NCI-H446 (cell line): ENCODE results near the gene ZFP64.
A peak's percentile ranks its signal among the peaks of the same experiment; 100 is the strongest.
"Not testable (repeated sequence)": the region's sequence is repeated elsewhere in the genome, so short reads cannot be mapped to it uniquely, and the experiment has no call there.

Experiments
- DNase-seq, 2 experiments: peaks; one replicate each; lab custom pipeline; 2025; lab: John Stamatoyannopoulos, UW

Gene ZFP64

DNA sequence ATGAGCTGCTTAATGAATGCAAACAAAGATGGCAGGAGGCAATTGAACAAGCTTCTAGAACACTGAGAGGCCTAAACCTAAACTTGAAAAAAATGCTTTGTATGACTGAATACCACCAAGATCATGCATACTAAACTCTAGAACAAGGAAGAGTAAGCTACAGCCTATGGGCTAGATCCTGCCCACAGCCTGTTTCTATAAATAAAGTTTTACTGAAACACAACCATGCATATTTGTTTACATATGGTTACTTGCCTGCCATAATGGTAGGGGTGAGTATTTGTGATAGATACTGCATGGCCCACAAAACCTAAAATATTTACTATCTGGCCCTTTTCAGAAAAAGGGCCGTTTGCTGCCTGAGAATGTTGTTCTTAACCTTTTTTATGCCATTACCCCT lies 37.0 kb downstream of the ZFP64 start:
- no peak for DNase-seq

- DNase-seq: no peak
Observed at GRCh38 chr20:52153896-52154295, 37.7 kb downstream of the ZFP64 start.

DNA sequence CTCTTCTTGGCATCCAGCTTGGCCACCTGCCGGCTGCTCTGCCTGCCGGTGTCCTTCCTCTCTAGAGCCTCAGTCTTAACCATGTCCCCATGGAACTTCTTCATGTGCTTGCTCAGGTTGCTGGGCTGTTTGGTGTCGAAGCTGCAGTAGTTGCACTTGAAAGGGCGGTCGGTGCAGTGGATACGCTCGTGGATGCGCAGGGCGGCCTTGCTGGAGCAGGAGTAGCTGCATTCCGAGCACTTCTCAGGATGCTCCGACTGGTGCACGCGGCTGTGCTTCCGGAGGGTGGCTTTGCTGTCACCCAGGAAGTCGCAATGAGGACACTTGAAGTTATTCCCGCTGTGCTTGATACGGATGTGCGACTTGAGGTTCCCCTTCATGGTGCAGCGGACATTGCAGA lies 38.7 kb downstream of the ZFP64 start:
- DNase-seq: no peak

- no peak for DNase-seq
Observed at GRCh38 chr20:52152416-52152815, 39.2 kb downstream of the ZFP64 start.

GRCh38 chr20:52150440-52151258 lies 40.9 kb downstream of the ZFP64 start:
- peak; percentile 21 to 50 for DNase-seq

DNA sequence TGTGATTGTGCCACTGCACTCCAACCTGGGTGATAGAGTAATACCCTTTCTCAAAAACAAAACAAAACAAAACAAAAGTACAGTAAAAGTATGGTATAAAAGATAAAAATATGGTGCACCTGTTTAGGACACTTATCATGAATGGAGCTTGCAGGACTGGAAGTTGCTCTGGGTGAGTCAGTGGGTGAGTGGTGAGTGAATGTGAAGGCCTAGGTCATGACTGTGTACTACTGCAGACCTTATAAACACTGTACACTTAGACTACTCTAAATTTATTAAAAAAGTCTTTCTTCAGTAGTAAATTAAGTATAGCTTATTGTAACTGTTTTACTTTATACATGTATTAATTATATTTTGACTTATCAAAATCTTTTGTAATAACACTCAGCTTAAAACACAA lies 46.0 kb downstream of the ZFP64 start:
- no peak for DNase-seq

- no peak for DNase-seq
Observed at GRCh38 chr20:52143277-52143676, 48.3 kb downstream of the ZFP64 start.

- DNase-seq: no peak
Observed at GRCh38 chr20:52142757-52143156, 48.8 kb downstream of the ZFP64 start.

DNA sequence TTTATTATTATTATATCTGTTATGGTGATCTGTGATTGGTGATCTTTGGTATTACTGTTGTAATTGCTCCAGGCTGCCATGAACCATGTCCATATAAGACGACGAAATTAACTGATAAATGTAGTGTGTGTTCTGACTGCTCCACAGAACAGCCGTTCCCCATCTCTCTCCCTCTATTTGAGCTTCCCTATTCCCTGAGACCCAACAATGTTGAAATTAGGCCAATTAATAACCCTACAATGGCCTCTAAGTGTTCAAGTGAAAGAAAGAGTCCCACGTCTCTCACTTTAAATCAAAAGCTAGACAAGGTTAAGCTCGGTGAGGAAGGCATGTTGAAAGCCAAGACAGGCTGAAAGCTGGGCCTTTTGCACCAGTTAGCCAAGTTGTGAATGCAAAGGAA lies 51.6 kb downstream of the ZFP64 start:
- DNase-seq: no peak

DNA sequence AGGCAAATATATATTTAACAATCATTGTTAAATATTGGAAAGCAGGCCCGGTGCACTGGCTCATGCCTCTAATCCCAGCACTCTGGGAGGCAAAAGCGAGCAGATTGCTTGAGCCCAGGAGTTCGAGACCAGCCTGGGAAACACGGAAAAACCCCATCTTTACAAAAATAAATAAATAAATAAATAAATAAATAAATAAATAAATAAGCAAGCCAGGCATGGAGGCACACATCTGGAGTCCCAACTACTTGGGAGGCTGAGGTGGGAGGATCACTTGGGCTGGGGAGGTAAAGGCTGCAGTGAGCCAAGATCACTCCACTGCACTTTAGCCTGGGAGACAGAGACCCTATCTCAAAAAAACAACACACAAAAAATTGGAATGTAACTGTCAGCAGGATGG lies 53.7 kb downstream of the ZFP64 start:
- no peak for DNase-seq

- not testable (repeated sequence) for DNase-seq
Observed at GRCh38 chr20:52133714-52134113, 57.9 kb downstream of the ZFP64 start.

DNA sequence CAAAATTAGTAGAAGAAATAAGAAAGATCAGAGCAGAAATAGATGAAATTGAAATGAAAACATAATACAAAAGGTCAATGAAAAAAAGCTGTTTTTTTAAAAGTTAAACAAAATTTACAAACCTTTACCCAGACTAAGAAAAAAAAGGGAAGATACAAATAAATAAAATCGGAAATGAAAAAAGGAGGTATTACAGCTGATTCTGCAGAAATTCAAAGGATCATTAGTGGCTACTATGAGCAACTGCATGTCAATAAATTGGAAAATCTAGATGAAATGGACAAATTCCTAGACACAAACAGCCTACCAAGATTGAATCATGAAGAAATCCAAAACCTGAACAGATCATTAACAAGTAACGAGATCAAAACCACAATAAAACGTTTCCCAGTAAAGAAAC lies 59.2 kb downstream of the ZFP64 start:
- no peak for DNase-seq

DNA sequence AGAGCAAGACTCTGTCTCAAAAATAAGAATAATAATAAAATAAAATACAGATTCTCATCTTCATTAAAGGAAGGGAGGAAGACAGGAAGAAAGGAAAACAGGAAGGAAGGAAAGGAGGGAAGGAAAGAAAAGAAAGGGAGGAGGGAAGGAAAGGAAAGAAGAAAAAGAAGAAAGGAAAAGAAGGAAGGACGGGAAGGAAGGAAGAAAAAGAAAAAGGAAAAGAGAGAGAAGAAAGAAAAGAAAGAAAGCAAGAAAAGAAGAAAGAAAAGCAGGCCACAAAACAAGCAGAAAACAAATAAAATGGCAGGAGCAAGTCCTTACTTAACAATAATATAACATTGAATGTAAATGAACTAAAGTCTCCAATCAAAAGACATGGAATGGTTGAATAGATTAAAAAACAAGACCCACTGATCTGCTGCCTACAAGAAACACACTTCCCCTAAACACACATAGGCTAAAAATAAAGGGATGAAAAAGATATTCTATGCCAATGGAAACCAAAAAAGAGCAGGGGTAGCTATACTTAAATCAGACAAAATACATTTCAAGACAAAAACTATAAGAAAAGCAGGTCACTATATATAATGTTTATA lies 60.4 kb downstream of the ZFP64 start:
- DNase-seq: no peak

- no peak for DNase-seq
Observed at GRCh38 chr20:52130406-52130805, 61.2 kb downstream of the ZFP64 start.

DNA sequence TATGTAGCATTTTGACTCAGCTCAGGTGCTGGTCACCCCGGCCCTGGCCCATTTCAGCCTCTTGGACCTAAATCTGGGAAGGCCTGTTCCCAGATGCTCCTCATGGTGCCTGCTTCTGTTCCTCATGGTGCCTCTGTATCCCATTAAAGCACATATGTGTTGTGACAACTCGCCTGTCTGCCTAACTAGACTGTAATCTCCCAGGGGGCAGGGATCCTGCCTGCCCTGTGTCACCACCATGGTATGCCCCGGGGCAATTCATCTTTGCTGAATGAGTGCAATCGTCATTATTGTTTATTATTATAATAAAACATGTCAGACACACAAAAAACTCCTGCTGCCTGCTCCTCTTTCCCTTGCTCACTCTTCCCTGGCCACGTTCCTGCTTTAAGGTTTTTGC lies 62.0 kb downstream of the ZFP64 start:
- DNase-seq: no peak

DNA sequence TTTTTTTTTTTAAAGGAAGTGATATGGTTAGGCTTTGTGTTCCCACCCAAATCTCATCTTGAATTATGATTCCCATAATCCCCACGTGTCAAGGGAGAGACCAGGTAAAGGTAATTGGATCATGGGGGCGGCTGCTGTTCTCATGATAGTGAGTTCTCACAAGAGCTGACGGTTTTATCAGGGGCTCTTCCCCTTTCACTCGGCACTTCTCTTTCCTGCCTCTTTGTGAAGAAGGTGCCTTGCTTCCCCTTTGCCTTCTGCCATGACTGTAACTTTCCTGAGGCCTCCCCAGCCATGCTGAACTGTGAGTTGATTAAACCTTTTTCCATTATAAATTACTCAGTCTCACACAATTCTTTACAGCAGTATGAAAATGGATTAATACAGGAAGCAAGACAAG lies 64.3 kb downstream of the ZFP64 start:
- no peak for DNase-seq

DNA sequence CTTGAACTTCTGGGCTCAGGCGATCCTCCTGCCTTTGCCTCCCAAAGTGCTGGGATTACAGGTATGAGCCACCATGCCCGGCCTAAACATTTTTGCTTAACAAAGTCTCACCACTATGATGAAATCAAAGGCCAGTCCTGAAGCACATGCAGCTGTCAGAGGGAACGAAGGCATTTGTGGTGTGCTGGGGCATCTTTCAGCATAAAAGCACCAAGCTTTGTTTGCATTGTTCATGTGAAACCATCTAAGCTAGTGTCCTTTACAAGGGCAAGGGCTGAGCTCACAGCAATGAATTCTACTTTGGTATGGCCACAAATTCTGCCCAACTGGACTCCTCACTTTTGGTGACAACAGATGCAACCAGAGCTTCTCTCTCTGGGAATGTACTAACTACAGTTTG lies 66.8 kb downstream of the ZFP64 start:
- no peak for DNase-seq

GRCh38 chr20:52118696-52119095 lies 72.9 kb downstream of the ZFP64 start:
- no peak for DNase-seq

- no peak for DNase-seq
Observed at GRCh38 chr20:52118016-52118623, 73.5 kb downstream of the ZFP64 start.

GRCh38 chr20:52110456-52110855 lies 81.1 kb downstream of the ZFP64 start:
- no peak for DNase-seq

DNA sequence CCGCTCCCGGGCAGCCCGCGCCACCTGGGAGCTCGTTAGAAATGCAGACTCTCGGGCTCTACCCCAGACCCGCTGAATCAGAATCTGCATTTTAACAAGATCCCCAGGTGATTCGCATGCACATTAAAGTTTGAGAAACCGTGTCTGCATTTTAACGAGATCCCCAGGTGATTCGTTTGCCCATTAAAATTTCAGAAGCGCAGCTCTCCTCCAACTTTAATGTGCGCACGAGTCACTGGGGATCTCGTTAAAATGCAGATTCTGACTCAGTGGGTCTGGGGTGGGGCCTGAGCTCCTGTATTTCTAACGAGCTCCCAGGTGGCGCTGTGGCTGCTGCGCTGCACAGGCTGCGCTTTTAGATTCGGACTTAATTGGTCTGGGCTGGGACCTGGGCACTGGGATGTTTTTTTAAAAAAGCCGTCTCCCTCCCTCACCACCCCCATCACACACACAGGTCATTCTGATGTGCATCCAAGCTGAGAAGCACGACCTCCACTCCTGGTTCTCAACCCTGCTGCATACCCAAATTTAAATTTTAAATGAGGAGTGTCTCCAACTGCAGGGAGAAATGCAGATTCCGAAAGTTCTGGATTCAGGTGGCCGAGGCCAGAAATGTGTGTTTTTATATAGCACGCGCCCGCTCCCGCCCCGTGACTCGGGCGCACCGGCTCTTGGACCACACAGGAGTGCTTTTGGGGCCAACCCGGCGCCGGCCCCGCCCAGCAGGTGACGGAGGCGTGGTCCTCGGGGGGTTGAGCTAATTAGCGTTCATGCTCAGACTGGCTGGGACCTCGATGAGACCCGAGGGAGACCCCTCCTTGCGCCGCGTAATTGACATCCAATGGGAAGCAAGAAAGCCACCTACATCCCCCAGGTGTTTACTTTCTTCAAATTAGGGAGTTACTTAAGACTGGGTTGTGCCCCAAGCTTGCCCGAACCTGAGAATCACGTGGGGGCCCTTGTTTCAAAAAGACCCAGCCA lies 85.8 kb downstream of the ZFP64 start:
- DNase-seq: no peak
